ENCODE results near the gene CHAC1. TPM values are rescaled to one million over a fixed set of nuclear protein-coding genes. Genes with fewer than 3 reads are reported as not detected.

The CHAC1 gene
- polyA plus RNA-seq, 3 donors, result 0.15 TPM; not detected in 2

GRCh38 chr15:40964006-40964405 lies 10.7 kb downstream of the CHAC1 start:
- no peaks in the 10 kb centered on the region for H3K27me3 ChIP-seq (ENCODE audit: control insufficient read depth in 2 of 2, insufficient read depth in 2 of 2, low read length in 2 of 2)
- 93% methylated on average over 6 of the region's 8 CpGs for WGBS (ENCODE audit: insufficient coverage)
- H3K9me3 ChIP-seq (replicated peaks in 1 of 2; ENCODE audit: control insufficient read depth in 1 of 2, insufficient read depth in 1 of 2, low read length in 2 of 2), result no peaks in the 10 kb centered on the region
- no peaks in the 10 kb centered on the region for H4K20me1 ChIP-seq (ENCODE audit: insufficient read depth, low read length)
- Mint-ChIP-seq H3K9me3 (peaks cover 0 to 2% (median 0%) of the 10 kb centered on the region in 7 donors), H3K27ac (no peak overlapping the region), H3K36me3 (no peaks in the 10 kb centered on the region), H3K4me1 (peaks cover 7% of the 10 kb centered on the region), H3K27me3 (ENCODE audit: low read depth in 3 of 3) (peaks cover 3 to 4% (median 4%) of the 10 kb centered on the region in 3 donors), H3K4me3 (no peak overlapping the region)
- H3K4me2 ChIP-seq (replicated peaks; ENCODE audit: extremely low read depth, low read length, poor library complexity, severe bottlenecking), result no peak overlapping the region
- no peaks in the 10 kb centered on the region for H3K36me3 ChIP-seq (replicated peaks in 1 of 2; ENCODE audit: control insufficient read depth in 1 of 2, insufficient read depth in 2 of 2, low read length in 2 of 2)
- no peak overlapping the region for H2AFZ ChIP-seq (ENCODE audit: insufficient read depth, low read depth, low read length, poor library complexity, severe bottlenecking)
- H3K79me2 ChIP-seq (ENCODE audit: insufficient read depth, low read length), result no peaks in the 10 kb centered on the region
- intact Hi-C loops (cut with micrococcal nuclease), result no loop called here
- TF ChIP-seq CTCF (IDR thresholded peaks at IDR 0.05), result no peak
- no peak for DNase-seq
- no peak overlapping the region for H3K4me3 ChIP-seq (replicated peaks in 1 of 3; ENCODE audit: low read depth in 2 of 3, low read length in 3 of 3)
- H3K9ac ChIP-seq (ENCODE audit: insufficient read depth, low read length, poor library complexity, severe bottlenecking), result no peak overlapping the region
- H3K4me1 ChIP-seq (ENCODE audit: control insufficient read depth in 1 of 2, insufficient read depth in 2 of 2, low read length in 2 of 2), result no peaks in the 10 kb centered on the region
- no peak overlapping the region for H3K27ac ChIP-seq (ENCODE audit: low read depth in 1 of 2, low read length in 2 of 2)

GRCh38 chr15:40964634-40965033 lies 11.4 kb downstream of the CHAC1 start:
- no peak for DNase-seq
- H3K27ac Mint-ChIP-seq, result no peak overlapping the region
- no peaks in the 10 kb centered on the region for H4K20me1 ChIP-seq (ENCODE audit: insufficient read depth, low read length)

More at GRCh38 chr15:40964634-40965033, 11.4 kb downstream of the CHAC1 start:
- intact Hi-C loops (cut with micrococcal nuclease), result no loop called here
- WGBS (ENCODE audit: insufficient coverage), result 77% methylated on average over 7 of the region's 13 CpGs
- Histone ChIP-seq H3K9me3 (replicated peaks in 1 of 2; ENCODE audit: control insufficient read depth in 1 of 2, insufficient read depth in 1 of 2, low read length in 2 of 2) (no peaks in the 10 kb centered on the region), H3K27ac (ENCODE audit: low read depth in 1 of 2, low read length in 2 of 2) (no peak overlapping the region), H2AFZ (ENCODE audit: insufficient read depth, low read depth, low read length, poor library complexity, severe bottlenecking) (no peak overlapping the region), H3K27me3 (ENCODE audit: control insufficient read depth in 2 of 2, insufficient read depth in 2 of 2, low read length in 2 of 2) (no peaks in the 10 kb centered on the region), H3K79me2 (ENCODE audit: insufficient read depth, low read length) (no peaks in the 10 kb centered on the region), H3K36me3 (replicated peaks in 1 of 2; ENCODE audit: control insufficient read depth in 1 of 2, insufficient read depth in 2 of 2, low read length in 2 of 2) (no peaks in the 10 kb centered on the region), H3K4me3 (replicated peaks in 1 of 3; ENCODE audit: low read depth in 2 of 3, low read length in 3 of 3) (no peak overlapping the region), H3K4me1 (ENCODE audit: control insufficient read depth in 1 of 2, insufficient read depth in 2 of 2, low read length in 2 of 2) (no peaks in the 10 kb centered on the region), H3K9ac (ENCODE audit: insufficient read depth, low read length, poor library complexity, severe bottlenecking) (no peak overlapping the region), H3K4me2 (replicated peaks; ENCODE audit: extremely low read depth, low read length, poor library complexity, severe bottlenecking) (no peak overlapping the region)
- no peak for TF ChIP-seq CTCF (IDR thresholded peaks at IDR 0.05)
- Mint-ChIP-seq H3K36me3 (no peaks in the 10 kb centered on the region), H3K9me3 (peaks cover 0 to 2% (median 0%) of the 10 kb centered on the region in 7 donors), H3K27me3 (ENCODE audit: low read depth in 3 of 3) (peaks cover 0 to 3% (median 2%) of the 10 kb centered on the region in 3 donors), H3K4me3 (peak overlapping the region in 1 of 2 donors; percentile 31), H3K4me1 (peaks cover 6% of the 10 kb centered on the region)
